D721Med (cell line): ENCODE results near the gene EGR2.

Experiments used
- DNase-seq: peaks from one replicate; pipeline ENCODE4 v3.0.0; 2011; ENCODE audit warnings: low spot score; ENCODE audit not compliant: insufficient read length
- FAIRE-seq: peaks from 2 replicates; lab custom pipeline; 2011; peaks lifted over from hg19 to GRCh38; lab: Jason Lieb, UNC
- CTCF ChIP-seq: IDR thresholded peaks from 2 replicates; pipeline ENCODE4 v1.5.1; 2012; ENCODE audit warnings: mild to moderate bottlenecking, control low read depth; ENCODE audit not compliant: insufficient read depth; ENCODE audit errors: missing control alignments

The EGR2 gene

DNA sequence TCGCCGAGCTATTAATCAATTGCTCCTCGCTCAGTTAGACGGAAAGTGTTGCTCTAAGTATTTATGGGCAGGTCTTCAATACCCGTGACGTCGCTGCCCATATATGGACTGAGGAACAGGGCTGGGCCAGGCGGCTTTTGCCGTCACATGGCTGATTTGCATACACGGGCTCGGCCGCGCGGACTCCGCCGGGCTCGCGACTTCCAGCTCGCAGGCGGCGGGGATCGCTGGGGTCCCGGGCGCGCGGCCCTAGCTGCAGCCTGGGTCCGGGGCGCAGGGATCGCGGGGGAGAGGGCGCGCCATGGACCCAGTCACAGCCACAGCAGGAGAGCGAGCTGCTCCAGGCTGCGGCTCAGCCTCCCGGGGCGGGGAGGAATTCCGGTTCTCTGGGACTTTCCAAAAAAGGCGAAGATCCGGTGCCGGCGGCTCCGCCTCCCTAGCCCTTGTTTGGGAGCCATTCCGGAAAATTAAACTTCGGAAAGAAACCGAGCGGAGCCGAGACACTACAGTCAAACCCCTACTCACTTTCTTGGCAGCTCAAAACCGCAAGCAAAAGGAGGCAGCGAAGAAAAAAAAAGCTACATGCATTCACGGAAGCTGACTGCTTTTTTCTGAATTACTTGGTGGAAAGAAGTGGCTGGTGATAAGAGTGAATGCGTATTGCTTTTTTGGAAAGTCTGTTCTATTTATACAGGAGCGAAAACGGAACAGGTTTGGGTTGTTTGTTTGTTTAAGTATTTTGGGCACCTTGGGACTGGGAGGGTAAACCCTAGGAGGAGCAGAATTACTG, at the start of gene EGR2:
EGR2 (minus strand) TSS at position 36 of the 790 bp plus-strand sequence. CDS start 337 bp downstream, outside the sequence.
- DNase-seq (peak; percentile 84), FAIRE-seq (no peak)
- no peak for TF ChIP-seq CTCF

DNA sequence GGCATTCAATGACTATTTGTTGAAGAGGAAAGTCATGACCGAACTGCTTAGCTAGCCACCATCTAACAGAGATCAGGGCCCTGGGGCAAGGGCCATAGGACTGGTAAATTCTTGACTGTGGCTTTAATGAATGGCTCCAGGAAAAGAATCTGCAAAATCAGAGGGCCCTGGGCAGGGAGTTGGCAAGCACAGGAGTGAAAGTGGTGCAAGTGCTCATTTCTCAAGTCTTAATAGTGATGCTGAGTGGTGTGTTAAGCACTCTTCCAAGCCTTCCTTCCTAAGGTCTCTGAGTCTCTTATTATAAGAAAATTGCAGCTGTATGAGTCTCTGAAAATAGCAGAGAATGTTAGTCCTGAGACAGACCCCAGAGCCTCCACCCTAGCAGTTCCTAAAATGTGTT, 46.3 kb upstream of the EGR2 start:
- FAIRE-seq (no peak), DNase-seq (no peak)
- no peak for TF ChIP-seq CTCF

DNA sequence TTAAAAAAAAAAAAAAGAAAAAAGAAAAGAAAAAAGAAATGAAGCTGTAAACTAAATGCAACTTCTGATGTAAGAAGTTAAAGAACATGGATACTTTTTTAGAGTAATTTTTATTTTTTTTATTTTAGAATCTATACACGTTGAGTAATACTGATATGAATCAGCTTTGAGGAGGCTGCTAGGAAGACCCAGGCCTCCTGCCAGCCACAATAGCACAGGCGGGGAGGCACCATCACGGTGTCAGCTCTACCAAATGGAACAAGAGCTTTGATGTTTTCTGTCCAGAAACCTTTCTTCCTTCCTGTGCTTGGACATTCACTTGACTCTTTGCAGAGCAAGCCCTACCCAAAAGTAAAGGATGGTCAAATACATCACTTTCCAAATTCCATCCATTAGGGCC, 45.3 kb upstream of the EGR2 start:
- TF ChIP-seq CTCF = no peak
- no peak for FAIRE-seq
- DNase-seq = no peak

DNA sequence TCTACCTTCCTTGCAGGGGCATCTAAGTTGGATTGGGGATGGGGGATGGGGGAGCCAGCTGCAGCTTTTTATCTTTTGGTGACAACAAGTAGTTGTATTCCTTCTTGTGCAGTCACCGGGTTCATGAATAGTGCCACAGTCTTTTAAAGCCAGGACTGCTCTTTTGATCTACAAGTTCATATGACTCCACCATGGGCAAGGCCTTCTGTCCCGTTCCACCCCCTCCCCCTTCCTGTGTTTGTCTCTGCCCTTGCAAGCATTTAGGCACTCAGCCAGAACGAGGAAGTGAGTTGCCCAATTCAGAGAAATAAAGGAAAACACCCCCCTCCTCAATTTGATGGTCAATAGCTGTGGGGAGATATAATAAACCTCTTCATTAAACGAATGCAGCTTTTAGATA, 44.8 kb upstream of the EGR2 start:
- no peak for TF ChIP-seq CTCF
- DNase-seq = no peak
- FAIRE-seq = no peak

DNA sequence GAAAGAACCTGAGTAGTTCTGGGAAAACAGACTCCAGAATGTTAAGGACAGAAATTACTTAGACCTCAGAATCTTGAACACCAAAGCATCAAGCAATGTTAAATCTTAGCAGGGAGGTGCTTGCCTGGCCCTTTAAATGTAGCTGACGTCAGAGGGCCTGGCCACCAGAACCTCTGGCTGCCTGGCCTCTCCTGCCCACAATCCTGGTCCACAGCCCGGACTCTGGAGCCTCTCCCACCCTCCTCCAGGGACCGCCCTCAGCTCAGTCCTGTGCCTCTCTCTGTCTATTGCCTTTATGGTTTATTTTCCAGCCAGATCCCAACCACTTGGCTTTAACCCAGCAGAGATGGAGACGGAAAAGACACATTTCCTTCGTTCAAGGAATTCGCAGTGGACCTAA, 42.2 kb upstream of the EGR2 start:
- FAIRE-seq (no peak), DNase-seq (no peak)
- TF ChIP-seq CTCF = no peak

DNA sequence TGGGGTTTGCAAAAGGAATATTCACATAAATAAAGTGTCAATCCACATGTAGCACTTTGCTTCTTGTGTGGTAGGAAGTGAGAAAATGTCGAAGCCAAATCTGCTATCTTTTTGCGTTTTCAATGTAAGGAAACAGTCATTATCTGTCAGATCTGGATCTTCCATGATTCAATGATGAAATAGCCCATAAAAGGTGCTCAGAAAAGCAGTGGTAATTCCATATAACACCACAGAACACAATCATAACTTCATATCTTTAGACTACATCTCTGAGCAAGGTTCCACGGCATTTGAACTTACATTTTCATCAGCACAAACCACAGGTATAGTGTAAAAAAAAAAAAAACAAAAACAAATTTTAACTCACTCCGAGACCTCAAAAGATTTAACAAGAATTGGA, 39.9 kb upstream of the EGR2 start:
- DNase-seq (no peak), FAIRE-seq (no peak)
- TF ChIP-seq CTCF = no peak

GRCh38 chr10:62853710-62854109, 37.5 kb upstream of the EGR2 start:
- no peak for DNase-seq
- no peak for FAIRE-seq
- no peak for TF ChIP-seq CTCF
